NCI-H2081 treated with DMSO at 0.1 percent for 48 hours (cell line): ENCODE data around the gene WWOX.
A peak's percentile ranks its signal among the peaks of the same experiment; 100 is the strongest.

Source experiments
- DNase-seq: peaks from one replicate; lab custom pipeline; 2025; lab: John Stamatoyannopoulos, UW

The WWOX gene

DNA sequence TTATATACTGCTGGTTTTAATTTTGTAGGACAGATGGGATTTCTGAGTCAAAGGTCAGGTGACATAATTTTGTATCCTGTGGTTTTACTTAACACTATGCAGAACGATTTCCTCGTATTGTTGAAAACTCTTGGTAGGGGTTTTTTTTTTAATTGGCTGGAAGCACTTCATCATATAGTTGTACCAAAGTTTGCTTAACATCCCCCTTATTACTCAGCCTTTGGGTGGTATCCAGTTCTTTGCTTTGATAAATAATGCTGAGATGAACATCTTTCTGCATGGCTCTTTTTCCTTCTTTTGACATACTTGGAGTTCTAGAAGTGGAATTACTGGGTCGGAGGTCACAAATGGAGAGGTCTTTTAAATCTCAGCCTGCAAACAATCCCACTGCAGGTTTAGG lies 1082.0 kb downstream of the WWOX start:
- no peak for DNase-seq

DNA sequence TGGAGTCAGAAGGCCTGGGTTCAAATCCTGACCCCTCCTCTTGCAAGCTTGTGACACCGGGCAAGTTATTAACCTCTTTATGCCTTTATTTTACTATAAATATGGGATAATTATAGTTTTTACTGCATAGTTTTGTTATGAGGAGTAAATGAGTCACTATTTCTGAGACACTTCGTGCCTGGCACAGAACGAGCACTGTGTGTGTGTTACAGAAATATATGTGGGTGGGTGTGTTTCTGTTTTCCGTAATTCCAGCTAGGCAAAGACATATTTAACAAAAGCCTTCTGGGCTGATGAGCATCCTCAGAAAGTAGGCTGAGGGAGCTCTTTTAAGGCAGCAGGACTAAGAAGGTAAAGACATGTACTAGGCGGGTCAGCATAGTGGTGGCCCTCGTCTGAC lies 1083.2 kb downstream of the WWOX start:
- DNase-seq = no peak

DNA sequence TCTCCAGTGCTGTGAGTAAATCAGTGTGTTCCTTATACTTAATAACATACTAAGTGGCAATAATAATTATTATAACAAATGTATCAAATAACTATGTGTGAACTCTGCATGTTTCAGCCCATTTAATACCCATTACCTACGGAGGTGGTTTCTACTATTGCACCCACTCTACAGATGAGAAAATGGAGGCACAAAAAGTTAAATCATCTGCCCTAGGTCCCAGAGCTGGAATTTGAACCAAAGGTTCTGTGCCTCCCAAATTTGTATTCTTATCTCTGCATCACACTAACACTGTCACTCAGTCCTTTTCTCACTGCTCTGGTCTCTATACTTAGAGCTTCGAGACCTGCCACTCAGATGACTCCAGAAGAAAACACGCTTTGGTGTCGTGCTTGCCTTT lies 1084.1 kb downstream of the WWOX start:
- no peak for DNase-seq

DNA sequence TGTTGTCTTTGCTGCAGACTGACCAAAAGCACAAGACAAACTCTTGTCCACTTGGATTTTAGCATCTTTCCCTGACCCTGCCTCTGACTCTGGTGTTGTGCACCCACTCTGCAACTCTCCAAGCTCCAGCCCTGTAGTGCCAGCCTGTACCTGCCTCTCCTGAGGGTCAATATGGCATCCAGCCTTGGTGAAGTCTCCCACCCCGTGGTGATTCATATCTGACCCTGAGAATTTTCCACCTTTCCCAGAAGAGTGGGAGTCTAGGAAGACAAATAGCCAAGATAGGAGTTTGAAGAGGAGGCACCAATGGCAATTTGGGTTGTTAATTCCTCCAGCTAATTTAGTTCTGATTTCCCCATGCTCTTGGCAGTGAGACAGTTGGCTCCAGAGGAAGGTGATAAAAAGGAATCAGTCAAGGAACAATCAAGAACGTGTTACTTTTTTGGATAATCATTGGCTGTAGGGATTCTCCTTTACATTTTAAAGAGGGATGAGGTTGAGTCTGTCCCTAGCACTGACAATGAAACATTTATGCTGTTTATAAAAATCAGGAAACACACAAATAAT lies 1085.1 kb downstream of the WWOX start:
- DNase-seq = no peak

DNA sequence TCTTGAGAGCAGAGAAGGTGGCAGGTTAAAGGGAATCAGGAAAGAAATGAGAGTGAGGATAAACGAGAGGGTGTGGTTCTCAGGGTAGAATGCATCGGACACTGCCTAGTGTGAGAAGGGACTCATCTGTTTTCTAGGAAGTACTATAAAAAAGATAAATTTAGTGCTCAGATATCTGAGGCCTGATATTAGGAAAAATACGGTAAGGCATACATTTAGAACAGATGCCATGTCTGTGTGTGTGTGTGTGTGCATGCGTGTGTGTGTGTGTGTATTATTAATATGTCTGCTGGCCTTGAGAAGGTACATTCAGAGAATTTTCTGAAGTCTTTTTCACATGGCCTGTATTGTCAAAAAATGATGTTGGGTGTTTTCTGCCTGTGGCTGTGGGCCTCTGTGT lies 1086.3 kb downstream of the WWOX start:
- no peak for DNase-seq

DNA sequence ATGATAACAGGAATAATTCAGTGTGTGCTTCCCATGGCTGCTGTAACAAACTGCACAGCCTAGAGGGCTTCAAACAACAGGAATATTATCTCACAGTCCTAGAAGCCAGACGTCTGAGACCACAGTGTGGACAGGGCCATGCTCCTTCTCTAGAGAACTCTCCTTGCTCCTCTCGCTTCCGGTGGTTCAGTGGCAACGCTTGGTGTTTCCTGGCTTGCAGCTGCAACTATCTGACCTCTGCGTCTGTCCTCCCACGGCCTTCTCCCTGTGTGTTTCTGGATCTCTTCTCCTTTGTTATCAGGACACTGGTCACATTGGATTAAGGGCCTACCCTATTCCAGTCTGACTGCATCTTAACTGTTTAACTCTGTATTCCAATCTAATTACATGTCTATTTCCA lies 1086.7 kb downstream of the WWOX start:
- no peak for DNase-seq

DNA sequence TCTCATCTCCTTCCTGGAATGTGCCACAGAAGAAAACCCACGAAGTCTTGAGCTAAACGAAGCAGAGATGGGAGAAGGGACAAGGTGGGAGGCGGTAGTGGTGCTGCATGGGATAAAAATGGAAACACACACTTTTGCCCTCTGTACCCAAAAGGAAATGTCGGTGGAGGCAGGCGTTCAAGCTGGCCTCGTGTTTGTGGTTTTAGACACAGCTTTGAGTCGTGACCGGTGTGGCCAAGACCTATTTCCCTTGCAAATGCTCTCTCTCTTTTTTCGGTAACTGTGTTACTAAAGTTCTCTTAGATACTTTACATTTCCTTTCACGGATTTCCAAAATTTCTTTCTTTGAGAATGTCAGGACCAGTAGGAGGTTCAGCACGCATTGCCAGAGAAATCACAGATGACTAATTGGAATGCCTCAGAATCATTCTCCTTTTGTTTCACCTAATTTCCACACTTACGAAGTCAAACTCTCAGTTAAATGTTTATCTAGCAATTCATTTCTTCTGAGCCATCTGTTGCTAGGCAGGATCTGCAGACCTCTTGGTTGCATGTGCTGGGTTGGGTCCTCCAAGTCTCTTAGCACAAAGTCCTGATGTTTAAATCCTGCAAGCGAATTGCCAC lies 1088.8 kb downstream of the WWOX start:
- peak; percentile 71 for DNase-seq

DNA sequence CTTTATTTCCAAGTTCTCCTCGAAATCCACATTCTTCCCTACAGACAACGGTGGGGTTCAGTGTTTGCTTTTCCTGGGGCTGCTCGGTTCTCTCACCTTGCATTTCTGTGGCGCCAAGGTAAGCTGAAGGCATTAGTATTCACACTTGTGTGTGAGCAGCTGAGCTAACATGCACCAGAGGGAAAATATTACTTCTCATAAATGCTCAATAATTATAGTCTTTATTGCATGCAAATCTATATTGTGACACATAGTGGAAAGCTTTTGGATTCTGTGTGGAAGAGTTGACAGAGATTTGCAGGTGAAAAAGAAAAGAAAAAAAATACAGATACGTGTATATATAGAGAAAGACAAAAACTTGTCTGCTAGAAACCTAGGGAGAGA lies 1089.3 kb downstream of the WWOX start:
- DNase-seq = peak; percentile 71

DNA sequence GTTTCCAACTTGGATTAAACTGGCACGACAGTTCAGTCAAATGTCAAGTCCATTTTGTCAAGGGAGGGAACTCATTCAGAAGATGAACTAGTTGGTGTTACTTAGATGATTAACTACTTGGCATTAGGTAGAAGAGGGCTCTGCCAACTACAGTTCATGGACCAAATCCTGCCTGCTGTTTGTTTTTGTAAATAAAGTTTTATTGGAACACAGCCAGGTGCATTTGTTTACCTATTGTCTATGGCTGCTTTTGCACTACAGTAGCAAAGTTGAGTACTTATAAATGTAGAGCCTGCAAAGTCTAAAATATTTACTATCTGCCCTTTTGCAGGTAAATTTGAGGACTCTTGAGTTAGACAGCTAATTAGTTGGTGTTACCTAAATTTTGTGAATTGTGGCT lies 1091.1 kb downstream of the WWOX start:
- DNase-seq = no peak

DNA sequence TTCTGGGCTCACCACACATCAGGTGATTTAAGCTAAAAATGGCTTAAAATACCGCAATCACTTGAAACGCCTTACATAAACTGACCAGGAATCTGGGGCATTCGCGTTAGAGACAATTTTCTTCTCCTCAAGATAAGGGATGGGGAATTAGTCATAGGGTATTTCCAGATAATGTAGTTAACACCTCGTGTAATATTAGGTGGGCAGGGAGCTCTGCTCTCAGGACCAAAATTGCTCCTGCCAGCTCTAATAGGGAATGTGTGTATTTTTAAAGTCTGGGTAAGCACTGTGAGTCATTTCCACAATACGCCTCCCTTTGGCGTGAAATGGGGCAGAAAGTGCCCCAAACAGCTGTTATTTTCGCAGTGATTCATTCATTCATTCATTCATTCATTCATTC lies 1092.5 kb downstream of the WWOX start:
- no peak for DNase-seq

DNA sequence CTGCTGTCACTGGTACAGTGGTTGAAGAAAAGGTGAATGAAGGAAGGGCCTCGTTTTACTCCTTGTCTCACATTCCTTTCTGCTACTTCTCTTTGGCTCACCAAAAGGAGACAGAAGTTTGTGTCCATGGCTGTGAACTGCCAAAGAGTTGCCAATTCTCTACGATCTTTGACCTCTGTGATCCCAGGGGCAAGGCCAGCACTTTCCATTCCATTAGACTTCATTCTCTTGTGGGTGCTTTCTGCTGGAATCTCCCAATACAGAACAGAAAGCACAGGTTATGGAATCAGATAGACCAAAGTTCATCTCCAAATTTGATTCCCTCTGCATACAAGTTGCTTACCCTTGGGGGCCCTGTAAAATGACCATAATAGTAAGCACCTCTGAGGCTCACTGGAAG lies 1093.5 kb downstream of the WWOX start:
- no peak for DNase-seq

DNA sequence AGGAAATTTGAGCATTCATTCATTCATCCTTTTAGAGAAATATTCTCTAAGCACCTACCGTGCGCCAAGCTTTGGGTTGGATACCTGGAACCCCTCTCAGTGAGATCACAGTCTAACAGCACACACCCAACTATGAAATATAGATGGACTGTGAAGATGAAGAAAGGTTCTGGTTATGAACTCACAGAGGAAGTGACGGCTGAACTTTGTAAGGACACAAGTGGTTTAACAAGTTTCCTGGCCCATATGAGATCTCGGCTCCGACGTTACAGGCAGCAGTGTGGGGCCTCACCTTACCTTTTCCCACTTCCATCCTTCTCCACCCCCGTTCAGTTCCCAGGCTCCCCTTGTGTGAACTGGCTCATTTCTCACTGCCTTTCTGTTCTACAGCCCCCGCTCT lies 1094.8 kb downstream of the WWOX start:
- DNase-seq = no peak

DNA sequence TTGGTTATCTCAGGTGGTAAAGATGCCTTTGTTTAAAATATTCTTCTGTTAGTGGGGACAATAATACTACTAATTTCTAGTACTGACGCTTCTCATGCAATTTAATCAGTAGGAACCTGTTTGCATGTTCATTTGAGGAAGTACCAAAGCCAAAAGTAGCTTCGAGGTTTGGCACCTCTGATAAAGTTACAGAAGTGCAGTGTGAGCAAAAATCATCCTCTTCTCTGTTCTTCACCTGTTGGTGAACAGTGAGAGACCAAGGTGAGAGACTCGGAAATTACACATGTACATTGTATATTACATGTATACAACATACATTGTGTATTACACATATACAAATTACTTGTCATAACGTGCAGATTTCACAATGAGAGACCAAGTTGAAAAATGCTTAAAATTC lies 1096.5 kb downstream of the WWOX start:
- DNase-seq = no peak

DNA sequence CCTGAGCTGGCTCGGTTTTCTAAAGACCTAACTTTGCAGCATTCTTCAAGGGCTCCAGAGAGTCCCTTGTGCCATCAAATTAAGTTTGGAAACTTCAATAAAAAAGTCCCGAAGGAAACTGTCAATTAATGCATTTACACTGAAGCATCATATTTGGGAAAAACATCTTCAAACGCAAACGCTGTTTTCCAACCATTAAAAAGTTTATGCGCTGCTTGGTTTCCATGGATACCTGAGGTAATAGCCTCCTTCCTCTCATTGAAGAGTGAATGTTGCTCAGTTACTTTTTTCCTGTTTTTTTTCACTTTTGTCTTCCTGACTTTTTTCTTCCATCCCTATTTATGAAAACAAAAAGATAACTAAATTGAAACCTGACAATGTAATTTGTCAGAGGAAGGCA lies 1102.0 kb downstream of the WWOX start:
- DNase-seq = no peak

DNA sequence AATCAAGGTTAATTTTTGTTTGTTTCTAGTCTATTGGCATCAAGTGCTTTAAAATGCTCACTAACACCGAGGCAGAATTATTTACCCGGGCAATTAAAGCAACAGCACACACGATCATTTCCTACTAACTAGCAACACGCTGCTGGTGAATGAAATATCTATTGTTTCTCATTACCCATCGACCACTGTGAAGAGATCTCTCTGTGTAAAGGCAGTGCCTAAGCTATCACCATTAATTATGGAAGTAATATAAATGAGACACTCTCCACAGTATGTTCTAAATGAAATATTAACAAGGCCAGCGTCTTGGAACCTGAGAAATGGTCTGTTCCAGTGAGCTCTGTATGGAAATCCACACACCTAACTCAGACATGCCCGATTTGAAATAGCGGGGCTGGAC lies 1103.5 kb downstream of the WWOX start:
- DNase-seq = no peak

DNA sequence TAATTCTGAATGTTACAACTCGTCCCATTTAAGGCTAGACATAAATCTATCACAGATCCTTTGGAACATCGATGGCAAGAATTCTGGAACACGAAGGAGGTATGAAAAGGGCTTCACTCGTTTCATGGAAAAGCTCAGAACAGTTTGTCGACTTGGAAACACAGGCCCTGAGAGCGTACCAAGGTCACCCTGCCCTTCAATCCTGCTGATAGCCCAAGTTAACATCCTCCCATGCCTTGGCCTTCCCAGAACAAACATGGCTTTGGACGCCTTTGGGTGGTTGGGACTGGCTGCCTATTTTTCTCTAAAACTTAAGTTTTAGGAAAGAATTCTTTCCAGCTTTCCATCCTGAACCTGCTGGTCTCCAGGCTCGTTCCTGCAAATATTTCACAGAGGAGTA lies 1105.0 kb downstream of the WWOX start:
- DNase-seq = no peak

DNA sequence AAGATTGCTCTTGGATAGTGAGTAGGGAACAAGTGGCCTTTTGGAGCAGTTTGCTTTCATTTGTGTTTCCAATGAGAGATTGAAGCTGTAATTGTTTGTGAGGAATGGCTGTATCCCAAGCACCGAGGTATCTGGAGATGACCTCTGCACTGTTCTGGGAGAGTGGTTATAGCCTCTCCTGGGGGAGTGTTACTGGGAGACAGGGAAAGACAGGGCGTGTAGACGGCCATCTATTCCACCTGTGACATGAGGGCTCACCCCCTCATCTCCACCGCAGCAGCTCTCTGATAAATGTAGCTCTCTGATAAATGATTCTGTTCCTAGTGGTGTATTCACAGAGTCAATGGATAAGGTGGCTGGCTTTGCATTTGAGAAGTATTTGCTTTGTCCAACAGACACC lies 1107.4 kb downstream of the WWOX start:
- no peak for DNase-seq

DNA sequence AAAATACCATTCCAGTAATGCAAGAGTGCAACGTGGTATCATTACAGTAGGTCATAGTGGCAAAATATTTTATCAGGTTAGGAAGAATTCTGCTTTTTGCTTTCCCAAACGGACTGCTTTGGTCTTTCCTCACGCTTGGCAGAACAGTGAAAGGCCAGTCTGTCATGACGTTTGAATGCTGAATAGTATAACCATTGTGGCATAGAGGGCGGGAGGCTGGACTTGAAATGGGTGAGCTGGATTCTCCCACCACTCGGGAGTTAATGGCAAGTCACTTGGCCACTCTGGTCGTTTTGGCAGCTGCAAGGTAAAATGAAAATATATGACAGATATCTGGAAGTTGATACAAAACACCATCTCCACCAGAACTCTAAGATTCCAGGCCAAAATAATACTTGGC lies 1109.9 kb downstream of the WWOX start:
- no peak for DNase-seq

DNA sequence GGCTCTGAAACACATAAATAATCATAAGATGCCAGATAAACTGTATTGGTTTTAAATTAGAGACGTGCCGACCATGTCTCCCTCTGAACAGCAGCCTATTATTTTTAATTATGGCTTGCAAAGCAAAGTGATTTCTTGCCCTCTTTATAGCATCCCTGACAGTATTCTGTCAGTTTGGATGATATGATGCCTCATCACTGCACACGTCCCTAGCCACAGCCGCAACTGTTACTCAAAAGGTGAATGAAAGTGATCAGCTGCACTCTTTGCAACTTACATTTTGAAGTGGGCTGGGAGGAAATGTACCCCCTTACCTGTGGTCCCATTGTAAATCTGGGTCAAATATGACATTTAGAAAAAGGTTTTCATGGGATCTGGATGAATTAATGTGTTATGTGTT lies 1111.2 kb downstream of the WWOX start:
- DNase-seq = no peak

DNA sequence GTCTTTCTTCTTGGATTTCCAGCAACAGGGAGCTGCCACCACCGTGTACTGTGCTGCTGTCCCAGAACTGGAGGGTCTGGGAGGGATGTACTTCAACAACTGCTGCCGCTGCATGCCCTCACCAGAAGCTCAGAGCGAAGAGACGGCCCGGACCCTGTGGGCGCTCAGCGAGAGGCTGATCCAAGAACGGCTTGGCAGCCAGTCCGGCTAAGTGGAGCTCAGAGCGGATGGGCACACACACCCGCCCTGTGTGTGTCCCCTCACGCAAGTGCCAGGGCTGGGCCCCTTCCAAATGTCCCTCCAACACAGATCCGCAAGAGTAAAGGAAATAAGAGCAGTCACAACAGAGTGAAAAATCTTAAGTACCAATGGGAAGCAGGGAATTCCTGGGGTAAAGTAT lies 1112.1 kb downstream of the WWOX start:
- DNase-seq = no peak

DNA sequence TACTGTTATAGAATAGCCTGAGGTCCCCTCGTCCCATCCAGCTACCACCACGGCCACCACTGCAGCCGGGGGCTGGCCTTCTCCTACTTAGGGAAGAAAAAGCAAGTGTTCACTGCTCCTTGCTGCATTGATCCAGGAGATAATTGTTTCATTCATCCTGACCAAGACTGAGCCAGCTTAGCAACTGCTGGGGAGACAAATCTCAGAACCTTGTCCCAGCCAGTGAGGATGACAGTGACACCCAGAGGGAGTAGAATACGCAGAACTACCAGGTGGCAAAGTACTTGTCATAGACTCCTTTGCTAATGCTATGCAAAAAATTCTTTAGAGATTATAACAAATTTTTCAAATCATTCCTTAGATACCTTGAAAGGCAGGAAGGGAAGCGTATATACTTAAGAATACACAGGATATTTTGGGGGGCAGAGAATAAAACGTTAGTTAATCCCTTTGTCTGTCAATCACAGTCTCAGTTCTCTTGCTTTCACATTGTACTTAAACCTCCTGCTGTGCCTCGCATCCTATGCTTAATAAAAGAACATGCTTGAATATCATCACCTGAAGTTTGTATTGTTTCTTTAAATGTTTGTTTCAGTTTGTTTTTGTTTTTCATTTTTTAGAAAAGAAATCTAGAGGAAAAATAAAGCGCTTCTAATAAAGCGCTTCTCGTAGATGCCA lies 1112.8 kb downstream of the WWOX start:
- no peak for DNase-seq

DNA sequence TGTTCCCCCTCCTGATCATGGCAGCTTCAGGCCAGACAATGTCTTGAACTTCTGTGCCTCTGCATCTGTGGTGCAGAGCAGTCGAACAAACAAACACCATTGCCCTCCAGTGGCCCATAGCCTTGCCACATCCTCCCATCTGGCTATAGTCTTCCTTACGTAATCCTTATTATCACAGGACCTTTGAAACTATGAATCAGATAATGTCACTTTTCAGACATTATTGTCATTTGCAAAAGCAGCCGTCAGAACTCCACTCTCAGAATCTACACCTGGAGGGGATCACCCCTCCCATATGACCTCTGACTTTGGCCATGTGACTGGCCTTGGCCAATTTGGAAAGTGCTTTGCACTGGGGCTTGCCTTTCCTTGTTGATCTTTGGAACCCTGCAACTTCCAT lies 1113.8 kb downstream of the WWOX start:
- no peak for DNase-seq

DNA sequence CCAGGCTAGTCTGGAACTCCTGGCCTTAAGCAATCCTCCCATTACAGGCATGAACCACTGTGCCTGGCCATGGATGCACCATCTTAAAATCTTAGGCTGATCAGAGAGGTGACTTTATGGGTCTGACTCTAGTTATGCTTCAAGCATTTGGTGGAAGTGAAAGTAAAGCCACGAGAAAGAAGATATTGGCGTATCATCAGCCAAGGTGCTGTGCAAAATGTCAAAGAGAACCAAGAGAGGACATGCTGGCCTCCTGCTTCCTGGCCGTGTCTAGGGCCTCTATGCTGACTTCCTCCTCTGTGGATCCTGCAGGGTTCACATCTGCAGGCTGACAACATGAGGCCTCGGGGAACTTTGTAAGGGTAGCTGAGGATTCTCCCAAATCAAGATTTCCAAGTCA lies 1115.8 kb downstream of the WWOX start:
- no peak for DNase-seq

DNA sequence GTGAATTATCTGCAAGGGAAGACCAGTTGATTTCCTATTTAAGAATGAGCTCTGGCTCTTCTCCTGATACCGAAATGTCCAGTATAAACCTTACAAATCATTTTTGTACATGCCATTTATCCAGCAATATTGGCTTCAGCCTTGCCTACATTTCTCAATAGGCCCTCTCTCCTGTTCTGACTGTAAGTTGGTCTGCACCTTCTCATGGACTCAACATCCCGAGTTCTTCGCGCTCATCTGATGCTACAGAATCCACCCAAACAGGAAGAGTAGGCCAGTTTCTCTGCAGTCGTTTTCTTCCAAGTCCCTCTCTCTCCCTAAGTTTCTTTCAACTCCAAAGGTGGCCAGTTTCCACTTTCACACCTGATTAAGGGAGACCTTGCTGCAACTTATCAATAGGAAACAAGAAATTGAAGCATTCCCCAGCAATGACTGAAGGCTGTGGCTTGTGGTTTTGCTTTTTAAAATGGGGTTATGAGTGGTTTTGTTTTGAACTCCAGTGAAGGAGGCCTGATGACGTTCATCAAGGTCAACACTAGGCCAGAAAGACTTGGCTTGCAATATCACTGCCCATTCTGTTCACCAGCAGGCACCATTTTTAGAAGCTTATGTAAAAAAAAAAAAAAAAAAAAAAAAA lies 1118.0 kb downstream of the WWOX start:
- DNase-seq = no peak
